Caco-2 (cell line): ENCODE data around the gene DNAAF8. TPM values are rescaled to one million over a fixed set of nuclear protein-coding genes. Genes with fewer than 3 reads are reported as not detected.

Experiments used
- BruUV-seq: library from RNA; stranded (reverse); fragments of 400-500 nt; replicated peaks from 2 replicates; lab custom pipeline; 2021; lab: Mats Ljungman, UMichigan
- CTCF ChIA-PET: fragments of 300-600 bp; sonication (Branson Sonifier 250); formaldehyde crosslinking; loops from one replicate; lab custom pipeline; 2022; ENCODE audit warnings: antibody characterized with exemption; lab: Charles Lee
- POLR2A ChIA-PET: fragments of 300-600 bp; sonication (Branson Sonifier 250); formaldehyde crosslinking; loops from one replicate; lab custom pipeline; 2022; ENCODE audit warnings: antibody characterized with exemption; lab: Charles Lee
- DNase-seq, 2 experiments: peaks; one replicate each; pipeline versions ENCODE4 v3.0.0 to v3.0.0-alpha.2; 2020 to 2022
- H3K27me3 ChIP-seq: replicated peaks from 2 replicates; pipeline ENCODE4 v1.6.0; 2011; ENCODE audit warnings: low read length; ENCODE audit not compliant: control insufficient read depth, insufficient read depth
- H3K36me3 ChIP-seq: 2 replicates; pipeline ENCODE4 v1.5.1; 2011; ENCODE audit warnings: low read length; ENCODE audit not compliant: control insufficient read depth, insufficient read depth
- H3K4me1 ChIP-seq: fragments of 250-450 bp; sonication (Bioruptor Pico); 2 replicates; pipeline ENCODE4 v1.5.1; 2020; ENCODE audit warnings: mild to moderate bottlenecking
- H3K4me3 ChIP-seq: 2 replicates; pipeline ENCODE4 v1.5.1; 2011; ENCODE audit warnings: low read depth, mild to moderate bottlenecking, control low read depth, low read length
- H3K9me3 ChIP-seq: fragments of 250-450 bp; sonication (Bioruptor Pico); 2 replicates; pipeline ENCODE4 v1.5.1; 2020; ENCODE audit warnings: mild to moderate bottlenecking, moderate library complexity
- H3K27ac Mint-ChIP-seq: one replicate; pipeline ENCODE4 v1.8.0; 2022; ENCODE audit warnings: mixed read lengths; ENCODE audit not compliant: unreplicated experiment
- H3K27me3 Mint-ChIP-seq: one replicate; pipeline ENCODE4 v1.8.0; 2022; ENCODE audit warnings: mixed read lengths; ENCODE audit not compliant: insufficient read depth, unreplicated experiment
- H3K36me3 Mint-ChIP-seq: one replicate; pipeline ENCODE4 v1.8.0; 2022; ENCODE audit warnings: mild to moderate bottlenecking, mixed read lengths; ENCODE audit not compliant: insufficient read depth, unreplicated experiment
- H3K4me1 Mint-ChIP-seq: one replicate; pipeline ENCODE4 v1.8.0; 2022; ENCODE audit warnings: low read depth, mixed read lengths; ENCODE audit not compliant: unreplicated experiment
- H3K4me3 Mint-ChIP-seq: one replicate; pipeline ENCODE4 v1.8.0; 2022; ENCODE audit warnings: mild to moderate bottlenecking, moderate library complexity, mixed read lengths; ENCODE audit not compliant: unreplicated experiment
- H3K9me3 Mint-ChIP-seq: one replicate; pipeline ENCODE4 v1.8.0; 2022; ENCODE audit warnings: mixed read lengths; ENCODE audit not compliant: unreplicated experiment
- intact Hi-C: fragments of 100-400 bp; cut with micrococcal nuclease; formaldehyde crosslinking; loops from one replicate; pipeline ENCODE4 v1.10.0; 2022; ENCODE audit not compliant: unreplicated experiment
- total RNA-seq: library from RNA; stranded (reverse); gene quantifications from 2 replicates; pipeline ENCODE4 v1.2.3, GENCODE V29; 2022
- TF ChIP-seq, protein P1 (sequence below), 2 experiments: fragments of 200-600 bp in 1 of 2; IDR thresholded peaks; 1 replicate in 1 of 2; 2 replicates in 1 of 2; pipeline versions ENCODE4 v1.5.1 to v1.8.0; 2011 to 2022; ENCODE audit warnings: antibody characterized with exemption in 1 of 2, control low read depth in 1 of 2, inconsistent platforms in 1 of 2, low read depth in 1 of 2, low read length in 1 of 2, mild to moderate bottlenecking in 1 of 2, moderate library complexity in 1 of 2; ENCODE audit not compliant: insufficient read depth in 1 of 2, severe bottlenecking in 1 of 2, unreplicated experiment in 1 of 2

DNAAF8 gene
- total RNA-seq, 1 experiment from 2014 or later, result 0.54 TPM

DNA sequence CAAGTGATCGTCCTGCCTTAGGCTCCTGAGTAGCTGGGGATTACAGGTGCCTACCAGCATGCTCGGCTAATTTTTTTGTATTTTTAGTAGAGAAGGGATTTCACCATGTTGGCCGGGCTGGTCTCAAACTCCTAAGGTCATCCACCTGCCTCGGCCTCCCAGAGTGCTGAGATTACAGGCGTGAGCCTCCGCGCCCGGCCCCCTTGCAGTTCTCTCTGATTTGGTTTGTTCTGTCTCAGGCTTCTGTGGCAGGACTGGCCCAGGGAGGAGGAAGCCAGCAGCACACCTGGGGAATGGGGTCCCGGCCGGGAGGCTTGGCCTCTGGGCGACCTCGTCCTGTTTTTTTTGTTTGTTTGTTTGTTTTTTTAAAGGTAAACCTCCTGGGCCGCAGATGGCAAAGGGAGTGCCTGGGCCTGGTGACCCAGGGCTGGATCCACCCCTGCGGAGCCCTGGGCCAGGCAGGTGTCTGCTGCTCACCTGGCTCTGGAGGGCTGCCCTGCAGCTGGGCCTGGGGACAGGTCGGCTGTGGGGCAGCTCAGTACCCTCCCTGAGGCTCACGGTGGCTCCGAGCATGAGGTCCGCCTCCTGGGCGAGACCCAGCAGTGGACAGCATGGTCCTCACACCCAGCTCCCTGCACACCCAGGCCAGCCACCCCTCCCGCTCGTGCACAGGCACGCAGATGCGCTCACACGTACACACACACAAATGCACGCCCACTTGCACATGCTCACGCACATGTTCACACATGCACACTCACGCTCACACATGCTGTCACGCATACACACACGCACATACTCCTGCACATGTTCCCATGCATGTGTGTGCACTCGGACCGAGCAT lies 44.3 kb upstream of the DNAAF8 start:
- DNase-seq, result no peak
- Histone ChIP-seq H3K27me3 (no peaks in the 10 kb centered on the region), H3K4me1 (0 out of 2 replicates have a peak, but pooled peaks cover 6% of the 10 kb centered on the region), H3K9me3 (no peaks in the 10 kb centered on the region), H3K4me3 (no peak overlapping the region), H3K36me3 (no peaks in the 10 kb centered on the region)
- Mint-ChIP-seq H3K4me1 (no peaks in the 10 kb centered on the region), H3K27ac (no peak overlapping the region), H3K36me3 (peaks cover 25% of the 10 kb centered on the region), H3K9me3 (no peaks in the 10 kb centered on the region), H3K4me3 (no peak overlapping the region), H3K27me3 (no peaks in the 10 kb centered on the region)
- CTCF ChIA-PET, result no interaction called here
- TF ChIP-seq, protein P1, sequence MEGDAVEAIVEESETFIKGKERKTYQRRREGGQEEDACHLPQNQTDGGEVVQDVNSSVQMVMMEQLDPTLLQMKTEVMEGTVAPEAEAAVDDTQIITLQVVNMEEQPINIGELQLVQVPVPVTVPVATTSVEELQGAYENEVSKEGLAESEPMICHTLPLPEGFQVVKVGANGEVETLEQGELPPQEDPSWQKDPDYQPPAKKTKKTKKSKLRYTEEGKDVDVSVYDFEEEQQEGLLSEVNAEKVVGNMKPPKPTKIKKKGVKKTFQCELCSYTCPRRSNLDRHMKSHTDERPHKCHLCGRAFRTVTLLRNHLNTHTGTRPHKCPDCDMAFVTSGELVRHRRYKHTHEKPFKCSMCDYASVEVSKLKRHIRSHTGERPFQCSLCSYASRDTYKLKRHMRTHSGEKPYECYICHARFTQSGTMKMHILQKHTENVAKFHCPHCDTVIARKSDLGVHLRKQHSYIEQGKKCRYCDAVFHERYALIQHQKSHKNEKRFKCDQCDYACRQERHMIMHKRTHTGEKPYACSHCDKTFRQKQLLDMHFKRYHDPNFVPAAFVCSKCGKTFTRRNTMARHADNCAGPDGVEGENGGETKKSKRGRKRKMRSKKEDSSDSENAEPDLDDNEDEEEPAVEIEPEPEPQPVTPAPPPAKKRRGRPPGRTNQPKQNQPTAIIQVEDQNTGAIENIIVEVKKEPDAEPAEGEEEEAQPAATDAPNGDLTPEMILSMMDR (IDR thresholded peaks at IDR 0.05; ENCODE audit: insufficient read depth in 1 of 2, low read depth in 1 of 2, low read length in 1 of 2, severe bottlenecking in 1 of 2, unreplicated experiment in 1 of 2), result no peak
- TSS peak; percentile 13 for BruUV-seq
- intact Hi-C loops, result loop anchor here (5.0 kb wide), 1 partner anchor 112 kb away; the partner anchor contains the start of gene ROGDI
- POLR2A ChIA-PET, result no interaction called here

DNA sequence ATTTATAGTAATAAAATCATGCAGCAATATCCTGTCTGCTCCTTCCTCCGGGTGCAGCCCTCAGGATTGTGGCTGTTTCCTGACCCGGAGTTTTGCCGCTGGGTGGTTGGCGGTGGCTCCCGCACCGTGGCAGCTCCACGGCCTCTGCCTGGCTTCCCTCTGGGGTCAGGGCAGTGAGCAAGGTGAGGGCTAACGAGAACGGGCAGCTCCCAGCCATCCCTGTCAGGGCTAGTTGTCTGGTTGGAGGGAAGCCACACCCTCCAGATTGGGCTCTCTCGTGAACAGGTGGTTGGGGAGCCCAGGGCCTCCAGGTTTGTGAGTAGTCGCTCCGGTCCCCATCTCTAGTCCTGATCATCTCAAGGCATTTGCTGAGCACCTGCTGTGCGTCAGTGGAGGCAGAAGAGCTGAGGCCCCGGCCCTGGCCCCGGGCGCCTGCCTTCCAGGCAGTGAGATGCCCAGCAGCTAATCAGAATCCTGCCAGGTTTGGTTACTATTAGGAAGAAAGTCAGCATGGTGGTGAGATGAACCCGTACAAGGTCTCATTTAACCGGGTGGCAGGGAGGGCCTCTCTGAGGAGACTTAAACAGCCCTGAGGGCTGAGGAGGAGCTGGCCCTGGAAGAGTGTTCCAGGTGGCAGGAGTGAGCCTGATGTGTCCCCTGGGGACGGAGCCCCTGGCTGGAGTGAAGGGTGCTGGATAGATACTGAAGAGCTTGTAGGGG lies 43.2 kb upstream of the DNAAF8 start:
- 0 out of 2 replicates have a peak, but pooled peaks cover 6% of the 10 kb centered on the region for H3K4me1 ChIP-seq
- no peaks in the 10 kb centered on the region for H3K27me3 ChIP-seq
- H3K4me3 ChIP-seq, result no peak overlapping the region
- ChIA-PET CTCF (no interaction called here), POLR2A (no interaction called here)
- no peaks in the 10 kb centered on the region for H3K4me1 Mint-ChIP-seq
- peak overlapping the region; percentile 35 for H3K4me3 Mint-ChIP-seq
- no peaks in the 10 kb centered on the region for H3K9me3 Mint-ChIP-seq
- intact Hi-C loops, result loop anchor here (5.0 kb wide), 1 partner anchor 111 kb away; the partner anchor contains the start of gene ROGDI
- H3K9me3 ChIP-seq, result no peaks in the 10 kb centered on the region
- H3K27ac Mint-ChIP-seq, result no peak overlapping the region
- H3K36me3 Mint-ChIP-seq, result peaks cover 32% of the 10 kb centered on the region
- no peak for DNase-seq
- no peaks in the 10 kb centered on the region; the same call in 1 of the 2 replicates for H3K36me3 ChIP-seq
- no TSS peak for BruUV-seq
- H3K27me3 Mint-ChIP-seq, result no peaks in the 10 kb centered on the region
- TF ChIP-seq, protein P1 (IDR thresholded peaks at IDR 0.05; ENCODE audit: insufficient read depth in 1 of 2, low read depth in 1 of 2, low read length in 1 of 2, severe bottlenecking in 1 of 2, unreplicated experiment in 1 of 2), result no peak
